ENCODE results near the gene SYTL5. TPM values are rescaled to one million over a fixed set of nuclear protein-coding genes. Genes with fewer than 3 reads are reported as not detected.

SYTL5 gene
- total and polyA plus RNA-seq, 2 of the 4 experiments (the other 2 are of a cell fraction): 0.19 to 0.54 TPM

- dilution Hi-C loops (cut with HindIII; ENCODE audit: low sequenced_read_pairs, unreplicated experiment) (no loop called here), in situ Hi-C loops (cut with MboI; ENCODE audit: low sequenced_read_pairs) (no loop called here), intact Hi-C loops (cut with micrococcal nuclease) (no loop called here)
- Histone ChIP-seq H3K4me1 (ENCODE audit: control insufficient read depth, insufficient read depth, low read length) (no peaks in the 10 kb centered on the region), H2AK5ac (ENCODE audit: low read depth, low read length) (no peak overlapping the region), H4K8ac (ENCODE audit: low read depth in 2 of 2, low read length in 2 of 2) (no peak overlapping the region), H2AK9ac (replicated peaks; ENCODE audit: low read depth, low read length, poor library complexity) (no peak overlapping the region), H3K9me1 (ENCODE audit: insufficient read depth, low read length) (no peaks in the 10 kb centered on the region), H3K4me2 (ENCODE audit: low read depth, low read length) (no peak overlapping the region), H3K18ac (ENCODE audit: low read depth, low read length) (no peak overlapping the region), H3K9me3 (ENCODE audit: control insufficient read depth, insufficient read depth, low read length) (no peaks in the 10 kb centered on the region), H3K23ac (ENCODE audit: low read depth, low read length) (no peak overlapping the region), H3K27ac (ENCODE audit: insufficient read depth, low read length) (no peak overlapping the region), H3K79me1 (ENCODE audit: low read depth in 1 of 2, low read length in 2 of 2) (no peaks in the 10 kb centered on the region), H4K20me1 (ENCODE audit: insufficient read depth, low read length) (no peaks in the 10 kb centered on the region), H3K9ac (ENCODE audit: low read depth, low read length) (no peak overlapping the region), H2BK5ac (ENCODE audit: low read depth, low read length, poor library complexity, severe bottlenecking) (no peak overlapping the region), H3K14ac (replicated peaks; ENCODE audit: low read depth, low read length) (no peak overlapping the region), H4K5ac (ENCODE audit: low read depth, low read length) (no peak overlapping the region), H3K56ac (ENCODE audit: extremely low read depth, insufficient read depth, low read length) (no peak overlapping the region), H3K4me3 (ENCODE audit: insufficient read depth, low read depth, low read length) (no peak overlapping the region), H2BK20ac (ENCODE audit: low read depth, low read length) (no peak overlapping the region), H2BK15ac (ENCODE audit: low read depth, low read length) (no peak overlapping the region), H2BK120ac (ENCODE audit: low read depth, low read length) (no peak overlapping the region), H2AFZ (replicated peaks; ENCODE audit: low read length, poor library complexity) (no peak overlapping the region), H3K4ac (ENCODE audit: low read depth, low read length) (no peak overlapping the region), H4K91ac (ENCODE audit: insufficient read depth, low read depth, low read length) (no peak overlapping the region), H3K27me3 (ENCODE audit: control insufficient read depth, insufficient read depth, low read length) (peaks cover 1% of the 10 kb centered on the region; the same call in 1 of the 2 replicates), H3K36me3 (ENCODE audit: control insufficient read depth, insufficient read depth, low read length) (no peaks in the 10 kb centered on the region)
- POLR2A ChIA-PET (ENCODE audit: unreplicated experiment): no interaction called here
- CTCF ChIA-PET: no interaction called here
- WGBS, 2 experiments (ENCODE audit: extremely low coverage in 2 of 2, insufficient read length in 1 of 2): no CpG with 5 or more reads among the region's 2 CpGs
- ATAC-seq (ENCODE audit: low read depth) (no peak), DNase-seq (no peak)
- no TSS peak for BruUV-seq (replicated peaks)
- TF ChIP-seq CTCF (conservative IDR thresholded peaks at IDR 0.05; ENCODE audit: low read depth, low read length): no peak
These were observed 38.6 kb upstream of the SYTL5 start for GRCh38 chrX:37967714-37968113.

Data from IMR-90 (cell line).